HG03280 (cell line): Measurements from ENCODE around the gene C16orf87.

Experiments used
- ATAC-seq: cut with Tn5 transposase; IDR thresholded peaks from one replicate; pipeline ENCODE4 v1.9.1; 2021; ENCODE audit warnings: mild to moderate bottlenecking, moderate library complexity; ENCODE audit not compliant: unreplicated experiment

Gene C16orf87

GRCh38 chr16:46762583-46762982 is 68.4 kb downstream of the C16orf87 start:
- ATAC-seq, result no peak

- no peak for ATAC-seq
These were observed 71.7 kb downstream of the C16orf87 start for GRCh38 chr16:46759309-46759708.

- no peak for ATAC-seq
These were observed 73.5 kb downstream of the C16orf87 start for GRCh38 chr16:46757339-46758050.

- ATAC-seq, result no peak
These were observed 74.2 kb downstream of the C16orf87 start for GRCh38 chr16:46756772-46757171.

GRCh38 chr16:46753015-46753414 is 78.0 kb downstream of the C16orf87 start:
- ATAC-seq, result no peak

- no peak for ATAC-seq
These were observed 79.6 kb downstream of the C16orf87 start for GRCh38 chr16:46751381-46751780.

- ATAC-seq, result peak; percentile 55
These were observed 81.9 kb downstream of the C16orf87 start for GRCh38 chr16:46748775-46749705.

GRCh38 chr16:46747777-46748651 is 83.0 kb downstream of the C16orf87 start, which contains the start of gene MYLK3:
TSS of gene MYLK3 (minus strand) at chr16:46748344. CDS start at chr16:46748193, 151 bp downstream.
- ATAC-seq, result no peak

- no peak for ATAC-seq
These were observed 83.9 kb downstream of the C16orf87 start for GRCh38 chr16:46746821-46747776.
